ENCODE data around the gene UBE2J1.

The UBE2J1 gene

DNA sequence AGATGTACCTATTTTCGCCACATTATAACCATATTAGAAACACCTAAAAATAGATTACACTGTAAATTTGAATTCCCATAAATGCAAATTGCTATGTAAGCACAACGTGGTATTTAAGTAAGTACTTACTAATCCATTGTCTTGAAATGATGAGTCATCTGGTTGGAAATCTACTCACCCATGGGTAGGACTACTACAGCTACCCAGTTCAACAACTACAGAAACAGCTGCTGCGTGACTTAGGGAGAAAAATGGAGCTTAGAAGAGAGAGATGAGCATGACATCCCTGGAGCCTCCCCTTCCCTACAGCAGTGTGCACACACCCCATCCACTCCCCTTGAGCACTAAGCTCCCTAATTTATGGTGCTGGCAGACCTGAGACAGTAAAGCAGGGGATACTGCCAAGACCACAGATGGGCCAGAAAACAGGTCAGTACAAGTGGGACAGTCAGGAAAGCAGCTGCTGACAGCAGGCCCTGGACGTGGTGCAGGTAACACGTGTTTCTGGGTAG lies 32.7 kb upstream of the UBE2J1 start:
- H2BK15ac ChIP-seq (replicated peaks; ENCODE audit: low read depth), result no peak overlapping the region
- H3K4me2 ChIP-seq (ENCODE audit: low read length), result no peak overlapping the region
- H3K36me3 ChIP-seq (ENCODE audit: control insufficient read depth, insufficient read depth, low read length), result no peaks in the 10 kb centered on the region
- H3K4ac ChIP-seq (ENCODE audit: low read depth, low read length), result no peak overlapping the region
- H4K5ac ChIP-seq (ENCODE audit: low read length), result no peak overlapping the region
- H3K9ac ChIP-seq (ENCODE audit: low read length), result peak overlapping the region; percentile 13
- no peak overlapping the region for H3K4me3 ChIP-seq (ENCODE audit: low read length)
- peaks cover 3% of the 10 kb centered on the region for H3K4me1 ChIP-seq (ENCODE audit: control insufficient read depth, low read depth, low read length)
- H3K18ac ChIP-seq (ENCODE audit: low read length), result no peak overlapping the region
- WGBS (ENCODE audit: extremely low coverage, insufficient coverage, low lambda C conversion rate), result 100% methylated on average over 1 of the region's 5 CpGs
- no peak overlapping the region for H3K27ac ChIP-seq (ENCODE audit: low read depth, low read length)
- no peaks in the 10 kb centered on the region for H3K27me3 ChIP-seq (ENCODE audit: insufficient read depth, low read length, poor library complexity)
- no peak overlapping the region for H2BK5ac ChIP-seq (ENCODE audit: low read length)
- H2AK5ac ChIP-seq (ENCODE audit: low read length), result no peak overlapping the region
- no peaks in the 10 kb centered on the region for H3K79me2 ChIP-seq (ENCODE audit: control insufficient read depth, insufficient read depth, low read length)
- H4K8ac ChIP-seq (ENCODE audit: low read depth, low read length), result no peak overlapping the region
- no peaks in the 10 kb centered on the region for H3K79me1 ChIP-seq (ENCODE audit: low read length)
- H2BK120ac ChIP-seq (ENCODE audit: low read depth, low read length), result no peak overlapping the region
- H3K23ac ChIP-seq (ENCODE audit: low read length), result no peak overlapping the region
- DNase-seq, result peak; percentile 47
- H3K56ac ChIP-seq (ENCODE audit: low read length), result peak overlapping the region; percentile 54

DNA sequence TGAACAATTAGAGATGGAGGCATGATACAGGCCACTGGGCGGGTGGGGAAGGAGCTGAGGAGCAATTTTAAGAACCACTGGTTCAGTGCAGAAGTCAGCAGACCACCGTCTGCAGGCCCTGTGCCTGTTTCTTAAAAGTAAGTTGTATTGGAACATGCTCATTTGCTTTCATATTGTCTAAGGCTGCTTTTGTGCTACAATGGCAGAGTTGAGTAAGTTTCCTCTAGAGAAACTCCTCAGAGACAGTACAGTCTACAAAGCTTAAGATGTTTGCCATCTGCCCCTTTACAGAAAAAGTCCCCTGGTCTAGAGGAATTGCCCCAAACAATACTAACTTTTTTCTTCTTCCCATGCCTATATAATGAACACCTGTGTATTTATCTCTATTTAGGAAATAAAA lies 28.5 kb upstream of the UBE2J1 start:
- Histone ChIP-seq H3K56ac (ENCODE audit: low read length) (no peak overlapping the region), H4K5ac (ENCODE audit: low read length) (no peak overlapping the region), H3K79me2 (ENCODE audit: control insufficient read depth, insufficient read depth, low read length) (no peaks in the 10 kb centered on the region), H4K8ac (ENCODE audit: low read depth, low read length) (no peak overlapping the region), H3K27ac (ENCODE audit: low read depth, low read length) (no peak overlapping the region), H3K4me3 (ENCODE audit: low read length) (no peak overlapping the region), H3K36me3 (ENCODE audit: control insufficient read depth, insufficient read depth, low read length) (no peaks in the 10 kb centered on the region), H2BK5ac (ENCODE audit: low read length) (no peak overlapping the region), H3K4me1 (ENCODE audit: control insufficient read depth, low read depth, low read length) (peaks cover 3% of the 10 kb centered on the region), H3K23ac (ENCODE audit: low read length) (no peak overlapping the region), H2BK15ac (replicated peaks; ENCODE audit: low read depth) (no peak overlapping the region), H3K18ac (ENCODE audit: low read length) (no peak overlapping the region), H2AK5ac (ENCODE audit: low read length) (no peak overlapping the region), H3K9ac (ENCODE audit: low read length) (no peak overlapping the region), H3K4ac (ENCODE audit: low read depth, low read length) (no peak overlapping the region), H3K4me2 (ENCODE audit: low read length) (no peak overlapping the region), H2BK120ac (ENCODE audit: low read depth, low read length) (no peak overlapping the region), H3K79me1 (ENCODE audit: low read length) (no peaks in the 10 kb centered on the region), H3K27me3 (ENCODE audit: insufficient read depth, low read length, poor library complexity) (no peaks in the 10 kb centered on the region)
- no peak for DNase-seq
- no CpG with 5 or more reads among the region's 2 CpGs for WGBS (ENCODE audit: extremely low coverage, insufficient coverage, low lambda C conversion rate)

DNA sequence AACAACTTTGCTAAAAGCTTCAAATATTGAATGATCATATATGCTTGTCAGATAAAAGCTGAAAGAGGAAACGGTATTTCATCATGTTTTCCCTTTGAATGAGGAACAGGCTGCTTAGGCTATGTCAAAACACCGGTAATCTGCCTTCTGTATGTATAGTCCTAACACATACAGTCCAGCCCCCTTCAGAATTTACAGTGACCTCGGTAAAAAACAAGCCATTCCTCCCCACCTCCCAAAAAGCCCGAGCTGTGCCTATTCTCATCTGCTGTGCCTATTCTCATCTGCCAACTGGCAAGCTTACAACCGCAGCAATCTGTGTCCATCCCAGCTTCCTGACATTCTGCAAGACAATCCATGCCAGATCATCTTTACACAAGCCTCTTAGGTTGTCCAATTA lies 26.8 kb upstream of the UBE2J1 start:
- WGBS (ENCODE audit: extremely low coverage, insufficient coverage, low lambda C conversion rate), result no CpG with 5 or more reads among the region's 5 CpGs
- H2BK15ac ChIP-seq (replicated peaks; ENCODE audit: low read depth), result no peak overlapping the region
- no peak overlapping the region for H3K4me2 ChIP-seq (ENCODE audit: low read length)
- no peak overlapping the region for H3K4ac ChIP-seq (ENCODE audit: low read depth, low read length)
- no peak overlapping the region for H2AK5ac ChIP-seq (ENCODE audit: low read length)
- no peak overlapping the region for H3K23ac ChIP-seq (ENCODE audit: low read length)
- H4K8ac ChIP-seq (ENCODE audit: low read depth, low read length), result no peak overlapping the region
- H3K79me2 ChIP-seq (ENCODE audit: control insufficient read depth, insufficient read depth, low read length), result no peaks in the 10 kb centered on the region
- no peak overlapping the region for H2BK120ac ChIP-seq (ENCODE audit: low read depth, low read length)
- no peak for DNase-seq
- H3K27me3 ChIP-seq (ENCODE audit: insufficient read depth, low read length, poor library complexity), result no peaks in the 10 kb centered on the region
- H3K9ac ChIP-seq (ENCODE audit: low read length), result no peak overlapping the region
- H3K79me1 ChIP-seq (ENCODE audit: low read length), result no peaks in the 10 kb centered on the region
- H4K5ac ChIP-seq (ENCODE audit: low read length), result no peak overlapping the region
- H3K18ac ChIP-seq (ENCODE audit: low read length), result no peak overlapping the region
- no peak overlapping the region for H3K56ac ChIP-seq (ENCODE audit: low read length)
- no peak overlapping the region for H2BK5ac ChIP-seq (ENCODE audit: low read length)
- no peak overlapping the region for H3K27ac ChIP-seq (ENCODE audit: low read depth, low read length)
- H3K4me3 ChIP-seq (ENCODE audit: low read length), result no peak overlapping the region
- H3K4me1 ChIP-seq (ENCODE audit: control insufficient read depth, low read depth, low read length), result no peaks in the 10 kb centered on the region
- H3K36me3 ChIP-seq (ENCODE audit: control insufficient read depth, insufficient read depth, low read length), result no peaks in the 10 kb centered on the region

DNA sequence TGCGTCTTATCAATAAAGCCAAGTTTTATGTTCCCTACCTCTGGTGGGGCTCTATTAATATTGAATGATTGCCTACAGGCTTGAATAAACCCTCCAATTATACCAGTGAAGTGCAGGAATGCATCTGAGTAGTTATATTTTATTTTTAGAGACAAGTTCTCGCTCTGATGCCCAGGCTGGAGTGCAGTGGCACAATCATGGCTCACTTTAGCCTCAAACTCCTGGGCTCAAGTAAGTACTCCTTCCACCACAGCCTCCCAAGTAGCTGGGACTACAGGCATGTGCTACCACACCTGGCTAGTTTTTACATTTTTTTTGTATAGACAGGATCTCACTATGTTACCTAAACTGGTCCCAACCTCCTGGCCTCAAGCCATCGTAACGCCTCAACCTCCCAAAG lies 26.1 kb upstream of the UBE2J1 start:
- Histone ChIP-seq H3K36me3 (ENCODE audit: control insufficient read depth, insufficient read depth, low read length) (no peaks in the 10 kb centered on the region), H3K79me1 (ENCODE audit: low read length) (no peaks in the 10 kb centered on the region), H2BK15ac (replicated peaks; ENCODE audit: low read depth) (no peak overlapping the region), H3K27me3 (ENCODE audit: insufficient read depth, low read length, poor library complexity) (no peaks in the 10 kb centered on the region), H3K4me2 (ENCODE audit: low read length) (no peak overlapping the region), H2AK5ac (ENCODE audit: low read length) (no peak overlapping the region), H3K79me2 (ENCODE audit: control insufficient read depth, insufficient read depth, low read length) (no peaks in the 10 kb centered on the region), H2BK5ac (ENCODE audit: low read length) (no peak overlapping the region), H3K18ac (ENCODE audit: low read length) (no peak overlapping the region), H2BK120ac (ENCODE audit: low read depth, low read length) (no peak overlapping the region), H3K9ac (ENCODE audit: low read length) (no peak overlapping the region), H3K23ac (ENCODE audit: low read length) (no peak overlapping the region), H3K4me3 (ENCODE audit: low read length) (no peak overlapping the region), H3K27ac (ENCODE audit: low read depth, low read length) (no peak overlapping the region), H4K8ac (ENCODE audit: low read depth, low read length) (no peak overlapping the region), H3K56ac (ENCODE audit: low read length) (no peak overlapping the region), H3K4me1 (ENCODE audit: control insufficient read depth, low read depth, low read length) (no peaks in the 10 kb centered on the region), H3K4ac (ENCODE audit: low read depth, low read length) (no peak overlapping the region), H4K5ac (ENCODE audit: low read length) (no peak overlapping the region)
- WGBS (ENCODE audit: extremely low coverage, insufficient coverage, low lambda C conversion rate), result no CpG with 5 or more reads among the region's 4 CpGs
- DNase-seq, result no peak

DNA sequence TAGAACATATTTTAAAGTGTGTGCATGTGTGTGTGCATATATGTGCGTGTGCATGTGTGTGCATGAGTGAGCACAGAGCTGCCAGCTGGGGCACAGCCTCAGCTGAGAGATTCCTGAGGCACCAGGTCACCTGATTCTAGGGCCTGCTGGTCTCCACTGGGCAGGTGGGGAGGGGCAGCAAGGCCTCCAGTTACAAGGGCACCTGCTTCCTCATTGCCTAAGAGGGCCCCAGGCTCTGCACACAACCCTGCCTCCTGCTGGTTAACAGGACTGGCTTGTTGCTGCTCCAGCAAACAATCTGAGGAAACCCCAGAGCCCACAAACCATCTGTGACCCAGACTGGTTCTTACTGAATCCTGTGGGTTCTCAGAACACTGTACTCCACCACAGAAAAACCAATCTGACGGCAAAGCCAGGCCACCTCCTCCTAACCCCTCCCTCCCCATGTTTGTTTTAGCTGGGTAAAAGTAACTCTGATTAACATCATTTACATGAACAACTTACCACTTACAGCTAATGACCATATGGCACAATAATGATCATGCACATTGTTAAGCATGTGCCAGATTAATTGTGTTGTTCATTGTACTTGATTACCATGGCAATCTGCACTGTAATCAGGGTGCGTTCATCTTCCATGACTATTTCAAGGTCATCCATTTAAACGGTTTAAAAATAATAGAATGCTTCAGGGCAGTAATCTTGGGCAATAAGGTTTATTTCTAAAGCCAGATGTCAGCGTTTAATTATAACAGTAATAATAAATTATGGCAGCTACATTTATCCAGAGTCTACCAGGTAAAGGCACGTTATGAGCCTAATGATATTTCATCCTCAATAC lies 23.1 kb upstream of the UBE2J1 start:
- H3K79me2 ChIP-seq (ENCODE audit: control insufficient read depth, insufficient read depth, low read length), result no peaks in the 10 kb centered on the region
- no peak overlapping the region for H3K9ac ChIP-seq (ENCODE audit: low read length)
- H3K79me1 ChIP-seq (ENCODE audit: low read length), result no peaks in the 10 kb centered on the region
- H3K4me1 ChIP-seq (ENCODE audit: control insufficient read depth, low read depth, low read length), result no peaks in the 10 kb centered on the region
- no peak overlapping the region for H3K23ac ChIP-seq (ENCODE audit: low read length)
- no peak overlapping the region for H2BK5ac ChIP-seq (ENCODE audit: low read length)
- H2BK120ac ChIP-seq (ENCODE audit: low read depth, low read length), result no peak overlapping the region
- no peak overlapping the region for H4K5ac ChIP-seq (ENCODE audit: low read length)
- H3K4me2 ChIP-seq (ENCODE audit: low read length), result no peak overlapping the region
- DNase-seq, result peak; percentile 97
- WGBS (ENCODE audit: extremely low coverage, insufficient coverage, low lambda C conversion rate), result no CpG with 5 or more reads among the region's 6 CpGs
- H4K8ac ChIP-seq (ENCODE audit: low read depth, low read length), result no peak overlapping the region
- no peaks in the 10 kb centered on the region for H3K36me3 ChIP-seq (ENCODE audit: control insufficient read depth, insufficient read depth, low read length)
- peak overlapping the region; percentile 37 for H3K56ac ChIP-seq (ENCODE audit: low read length)
- no peaks in the 10 kb centered on the region for H3K27me3 ChIP-seq (ENCODE audit: insufficient read depth, low read length, poor library complexity)
- no peak overlapping the region for H2AK5ac ChIP-seq (ENCODE audit: low read length)
- H3K27ac ChIP-seq (ENCODE audit: low read depth, low read length), result no peak overlapping the region
- no peak overlapping the region for H3K4ac ChIP-seq (ENCODE audit: low read depth, low read length)
- no peak overlapping the region for H3K4me3 ChIP-seq (ENCODE audit: low read length)
- no peak overlapping the region for H2BK15ac ChIP-seq (replicated peaks; ENCODE audit: low read depth)
- no peak overlapping the region for H3K18ac ChIP-seq (ENCODE audit: low read length)

DNA sequence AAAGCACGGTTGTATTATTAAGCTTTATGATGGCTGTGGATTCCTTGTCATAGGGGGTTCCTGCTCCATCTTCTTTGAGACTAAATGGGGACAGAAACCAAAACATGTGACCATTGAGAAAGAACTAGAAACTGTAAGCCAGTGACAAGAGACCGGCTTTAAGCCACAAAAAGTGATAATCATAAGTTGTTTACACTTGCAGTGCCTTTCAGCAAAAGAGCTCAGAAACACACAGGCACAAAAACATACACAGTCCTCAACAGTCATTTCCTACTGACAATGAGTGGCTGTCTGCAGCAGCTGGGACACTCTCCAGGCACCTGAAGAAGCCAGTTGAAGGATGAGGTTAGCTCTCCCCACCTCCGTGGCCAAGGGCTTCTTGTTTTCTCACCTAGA lies 20.0 kb upstream of the UBE2J1 start:
- no peak overlapping the region for H3K18ac ChIP-seq (ENCODE audit: low read length)
- H3K27me3 ChIP-seq (ENCODE audit: insufficient read depth, low read length, poor library complexity), result no peaks in the 10 kb centered on the region
- H3K9ac ChIP-seq (ENCODE audit: low read length), result no peak overlapping the region
- H2BK5ac ChIP-seq (ENCODE audit: low read length), result no peak overlapping the region
- H3K4ac ChIP-seq (ENCODE audit: low read depth, low read length), result no peak overlapping the region
- no CpG with 5 or more reads among the region's 3 CpGs for WGBS (ENCODE audit: extremely low coverage, insufficient coverage, low lambda C conversion rate)
- no peaks in the 10 kb centered on the region for H3K36me3 ChIP-seq (ENCODE audit: control insufficient read depth, insufficient read depth, low read length)
- H4K5ac ChIP-seq (ENCODE audit: low read length), result no peak overlapping the region
- no peak overlapping the region for H3K23ac ChIP-seq (ENCODE audit: low read length)
- no peak overlapping the region for H2BK120ac ChIP-seq (ENCODE audit: low read depth, low read length)
- no peak overlapping the region for H2AK5ac ChIP-seq (ENCODE audit: low read length)
- no peak overlapping the region for H4K8ac ChIP-seq (ENCODE audit: low read depth, low read length)
- H3K4me2 ChIP-seq (ENCODE audit: low read length), result no peak overlapping the region
- H3K79me1 ChIP-seq (ENCODE audit: low read length), result no peaks in the 10 kb centered on the region
- no peak overlapping the region for H2BK15ac ChIP-seq (replicated peaks; ENCODE audit: low read depth)
- no peak for DNase-seq
- no peak overlapping the region for H3K56ac ChIP-seq (ENCODE audit: low read length)
- H3K79me2 ChIP-seq (ENCODE audit: control insufficient read depth, insufficient read depth, low read length), result no peaks in the 10 kb centered on the region
- no peak overlapping the region for H3K27ac ChIP-seq (ENCODE audit: low read depth, low read length)
- no peaks in the 10 kb centered on the region for H3K4me1 ChIP-seq (ENCODE audit: control insufficient read depth, low read depth, low read length)
- no peak overlapping the region for H3K4me3 ChIP-seq (ENCODE audit: low read length)
